NOMO-1 treated with dmso at 0.1 percent for 144 hours (cell line): ENCODE data around the gene ITGAE.
A peak's percentile ranks its signal among the peaks of the same experiment; 100 is the strongest.
"Not testable (repeated sequence)": the region's sequence is repeated elsewhere in the genome, so short reads cannot be mapped to it uniquely, and the experiment has no call there.

Experiments
- DNase-seq: peaks from one replicate; lab custom pipeline; 2025; ENCODE audit not compliant: unreplicated experiment; lab: John Stamatoyannopoulos, UW

ITGAE gene, protein sequence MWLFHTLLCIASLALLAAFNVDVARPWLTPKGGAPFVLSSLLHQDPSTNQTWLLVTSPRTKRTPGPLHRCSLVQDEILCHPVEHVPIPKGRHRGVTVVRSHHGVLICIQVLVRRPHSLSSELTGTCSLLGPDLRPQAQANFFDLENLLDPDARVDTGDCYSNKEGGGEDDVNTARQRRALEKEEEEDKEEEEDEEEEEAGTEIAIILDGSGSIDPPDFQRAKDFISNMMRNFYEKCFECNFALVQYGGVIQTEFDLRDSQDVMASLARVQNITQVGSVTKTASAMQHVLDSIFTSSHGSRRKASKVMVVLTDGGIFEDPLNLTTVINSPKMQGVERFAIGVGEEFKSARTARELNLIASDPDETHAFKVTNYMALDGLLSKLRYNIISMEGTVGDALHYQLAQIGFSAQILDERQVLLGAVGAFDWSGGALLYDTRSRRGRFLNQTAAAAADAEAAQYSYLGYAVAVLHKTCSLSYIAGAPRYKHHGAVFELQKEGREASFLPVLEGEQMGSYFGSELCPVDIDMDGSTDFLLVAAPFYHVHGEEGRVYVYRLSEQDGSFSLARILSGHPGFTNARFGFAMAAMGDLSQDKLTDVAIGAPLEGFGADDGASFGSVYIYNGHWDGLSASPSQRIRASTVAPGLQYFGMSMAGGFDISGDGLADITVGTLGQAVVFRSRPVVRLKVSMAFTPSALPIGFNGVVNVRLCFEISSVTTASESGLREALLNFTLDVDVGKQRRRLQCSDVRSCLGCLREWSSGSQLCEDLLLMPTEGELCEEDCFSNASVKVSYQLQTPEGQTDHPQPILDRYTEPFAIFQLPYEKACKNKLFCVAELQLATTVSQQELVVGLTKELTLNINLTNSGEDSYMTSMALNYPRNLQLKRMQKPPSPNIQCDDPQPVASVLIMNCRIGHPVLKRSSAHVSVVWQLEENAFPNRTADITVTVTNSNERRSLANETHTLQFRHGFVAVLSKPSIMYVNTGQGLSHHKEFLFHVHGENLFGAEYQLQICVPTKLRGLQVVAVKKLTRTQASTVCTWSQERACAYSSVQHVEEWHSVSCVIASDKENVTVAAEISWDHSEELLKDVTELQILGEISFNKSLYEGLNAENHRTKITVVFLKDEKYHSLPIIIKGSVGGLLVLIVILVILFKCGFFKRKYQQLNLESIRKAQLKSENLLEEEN

GRCh38 chr17:3800362-3801271, at the start of gene ITGAE:
ITGAE (minus strand) TSS chr17:3801188; CDS start chr17:3801144, 44 bp downstream.
- no peak for DNase-seq

- no peak for DNase-seq
Observed at GRCh38 chr17:3848229-3848835, 47.3 kb upstream of the ITGAE start.

GRCh38 chr17:3847165-3847670, 46.2 kb upstream of the ITGAE start:
- DNase-seq = no peak

DNA sequence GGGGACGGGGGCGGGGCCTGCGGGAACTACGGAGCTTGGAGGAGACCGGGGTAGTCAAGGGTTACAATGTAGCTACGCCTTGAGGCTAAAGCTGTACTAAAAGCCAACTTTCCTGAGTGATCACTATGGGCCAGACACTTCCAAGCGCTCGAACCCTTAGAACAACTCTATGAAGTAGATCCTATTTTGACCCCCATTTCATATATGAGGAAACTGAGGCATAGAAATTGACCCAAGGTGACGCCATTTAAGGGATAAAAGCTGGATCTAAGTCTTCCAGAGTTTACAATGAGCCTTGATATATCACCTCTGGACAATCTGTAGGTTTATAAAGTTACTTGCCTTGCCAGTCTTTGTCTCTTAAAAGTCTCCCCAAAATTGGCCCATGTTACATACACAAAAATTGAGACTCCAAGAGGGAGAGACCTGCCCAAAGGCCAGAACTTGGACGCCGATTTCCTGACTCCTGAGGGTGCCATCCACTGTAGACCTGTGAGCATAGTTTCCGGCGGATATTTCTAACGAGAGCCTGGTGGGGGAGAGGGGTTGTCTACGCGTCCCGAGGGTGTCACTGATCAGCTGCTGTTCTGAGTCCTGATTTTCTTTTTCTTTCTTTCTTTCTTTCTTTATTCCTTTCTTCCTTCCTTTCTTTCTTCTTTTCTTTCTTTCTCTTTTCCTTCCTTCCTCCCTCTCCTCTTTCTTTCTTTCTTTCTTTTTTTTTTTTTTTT, 45.6 kb upstream of the ITGAE start:
- DNase-seq = no peak

DNA sequence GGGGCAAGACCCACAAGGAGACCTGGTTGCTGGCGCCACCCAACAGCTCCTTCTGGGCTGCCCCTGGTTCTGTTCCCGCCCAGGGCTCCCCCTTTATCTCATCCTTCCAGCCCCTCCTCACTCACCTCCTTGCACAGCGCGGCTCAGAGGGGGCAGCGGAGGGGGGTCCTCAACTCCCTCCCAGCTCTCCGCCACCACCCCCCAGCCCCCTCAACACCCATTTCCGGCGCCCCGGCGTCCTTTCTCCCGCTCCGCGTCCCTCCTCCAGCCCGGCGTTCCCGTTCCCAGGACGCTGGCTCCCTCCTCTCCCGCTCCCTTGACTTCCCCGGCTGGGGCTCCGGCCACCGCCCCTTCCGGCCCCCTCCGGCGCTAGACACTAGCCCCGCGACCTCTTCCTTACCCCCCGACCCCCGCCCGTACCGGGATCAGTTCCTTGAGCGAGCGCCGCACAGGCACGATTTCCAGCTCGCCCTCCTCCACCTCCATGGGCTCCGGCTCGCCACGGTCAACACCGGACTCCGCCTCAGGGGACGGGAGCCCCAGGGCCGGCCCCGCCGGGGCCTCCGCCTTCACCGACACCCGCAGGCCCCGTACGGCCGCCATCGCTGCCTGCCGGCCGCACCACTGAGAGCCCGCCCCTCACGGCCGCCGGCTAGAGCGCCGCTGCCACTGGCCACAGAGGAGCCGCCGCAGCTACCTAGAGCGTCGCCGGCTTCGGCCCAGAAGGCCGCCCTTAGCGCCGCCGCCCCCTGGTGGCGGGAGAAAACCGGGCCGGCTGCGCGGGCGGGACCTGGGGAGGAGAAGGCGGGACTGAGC, 44.8 kb upstream of the ITGAE start, which contains the start of gene NCBP3:
Gene NCBP3 (minus strand): TSS at position 626 of the 816 bp plus-strand sequence. CDS start 23 bp downstream, at position 603.
- DNase-seq = peak; percentile 90

- no peak for DNase-seq
Observed at GRCh38 chr17:3845291-3845620, 44.3 kb upstream of the ITGAE start.

- not testable (repeated sequence) for DNase-seq
Observed at GRCh38 chr17:3844556-3844955, 43.6 kb upstream of the ITGAE start.

DNA sequence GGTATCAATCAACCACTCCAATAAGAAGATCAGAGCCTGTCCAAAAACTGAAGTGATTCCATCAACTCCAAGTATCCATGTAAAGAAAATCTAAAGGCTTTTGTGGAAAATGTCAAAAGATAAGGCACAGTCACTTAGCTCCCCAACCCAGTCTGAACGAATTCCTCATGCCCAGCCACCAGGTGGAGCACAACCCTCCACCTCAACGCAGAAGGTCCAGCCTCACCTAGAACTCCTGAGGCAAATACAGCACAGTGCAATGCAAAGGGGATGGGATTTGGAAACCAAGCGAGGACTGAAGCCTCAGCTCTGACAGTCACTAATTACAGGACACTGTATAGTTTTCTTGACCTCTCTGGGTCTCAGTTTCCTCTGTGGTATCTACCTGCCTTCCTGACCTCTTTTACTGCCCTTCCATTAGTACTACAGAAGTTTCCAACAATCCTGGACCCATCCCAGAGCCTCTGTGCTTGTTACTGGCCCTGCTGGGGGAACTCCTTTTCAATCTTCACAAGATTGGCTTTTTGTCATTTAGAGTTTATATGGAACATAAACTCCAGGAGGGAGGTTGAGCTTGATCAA, 43.0 kb upstream of the ITGAE start:
- peak; percentile 56 for DNase-seq

GRCh38 chr17:3838206-3838605, 37.2 kb upstream of the ITGAE start:
- no peak for DNase-seq

- no peak for DNase-seq
Observed at GRCh38 chr17:3836551-3836950, 35.6 kb upstream of the ITGAE start.

DNA sequence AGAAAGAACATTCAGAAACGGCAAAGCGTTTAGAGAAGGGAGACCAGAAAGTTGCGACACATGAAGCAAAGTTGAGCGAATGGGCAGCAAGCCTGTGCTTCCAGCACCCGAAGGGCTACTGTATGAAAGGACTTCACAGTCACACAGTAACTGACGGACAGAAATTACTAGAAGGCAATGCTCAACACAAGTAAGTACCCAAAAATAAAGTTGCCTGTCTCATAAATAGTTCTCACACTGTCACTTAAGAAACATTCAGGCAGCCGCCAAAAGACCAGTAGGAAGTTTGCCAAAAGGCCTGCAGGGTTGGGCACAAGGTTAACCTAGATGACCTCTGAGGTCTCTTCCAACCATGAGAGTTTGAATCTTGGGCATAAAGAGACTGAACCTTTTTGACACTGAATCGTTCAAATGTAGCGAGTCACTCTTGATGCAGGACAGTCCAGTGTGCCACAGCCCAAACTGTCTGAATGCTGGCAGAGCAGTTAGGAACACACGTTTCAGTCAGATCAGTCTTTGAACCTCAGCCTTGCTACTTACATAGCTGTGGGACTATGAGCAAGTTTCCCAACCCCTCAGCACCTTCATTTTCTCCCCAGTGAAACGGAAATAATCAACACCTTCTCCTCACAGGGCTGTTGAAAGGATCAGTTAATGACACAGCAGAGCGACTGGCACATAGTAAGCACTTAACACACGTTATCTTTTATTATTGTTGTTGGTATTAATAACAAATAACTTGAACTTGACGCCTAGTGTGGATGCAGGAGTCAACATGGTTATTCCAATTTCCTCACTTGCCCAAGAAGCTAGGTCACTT, 34.6 kb upstream of the ITGAE start:
- no peak for DNase-seq

DNA sequence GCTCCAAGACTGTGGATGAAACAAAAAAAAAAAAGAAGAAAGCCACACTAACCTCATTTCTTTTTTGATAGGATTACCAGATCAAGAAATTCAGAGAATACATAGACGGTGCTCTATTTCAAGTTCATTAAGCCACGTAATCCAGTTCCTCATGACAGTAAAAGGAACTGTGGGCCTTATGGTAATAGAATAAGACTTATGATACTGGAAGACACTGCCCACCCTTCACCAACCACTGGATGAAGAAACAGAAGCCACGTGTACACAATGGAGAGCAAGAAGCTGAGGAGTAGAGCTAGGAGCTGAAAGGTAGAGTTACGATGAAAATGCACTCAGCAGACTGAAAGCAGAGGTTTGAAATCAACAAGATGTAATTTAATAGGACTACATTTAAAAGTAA, 33.8 kb upstream of the ITGAE start:
- DNase-seq = peak; percentile 60

GRCh38 chr17:3828852-3829232, 27.9 kb upstream of the ITGAE start:
- DNase-seq = no peak

- no peak for DNase-seq
Observed at GRCh38 chr17:3828151-3828851, 27.3 kb upstream of the ITGAE start.

DNA sequence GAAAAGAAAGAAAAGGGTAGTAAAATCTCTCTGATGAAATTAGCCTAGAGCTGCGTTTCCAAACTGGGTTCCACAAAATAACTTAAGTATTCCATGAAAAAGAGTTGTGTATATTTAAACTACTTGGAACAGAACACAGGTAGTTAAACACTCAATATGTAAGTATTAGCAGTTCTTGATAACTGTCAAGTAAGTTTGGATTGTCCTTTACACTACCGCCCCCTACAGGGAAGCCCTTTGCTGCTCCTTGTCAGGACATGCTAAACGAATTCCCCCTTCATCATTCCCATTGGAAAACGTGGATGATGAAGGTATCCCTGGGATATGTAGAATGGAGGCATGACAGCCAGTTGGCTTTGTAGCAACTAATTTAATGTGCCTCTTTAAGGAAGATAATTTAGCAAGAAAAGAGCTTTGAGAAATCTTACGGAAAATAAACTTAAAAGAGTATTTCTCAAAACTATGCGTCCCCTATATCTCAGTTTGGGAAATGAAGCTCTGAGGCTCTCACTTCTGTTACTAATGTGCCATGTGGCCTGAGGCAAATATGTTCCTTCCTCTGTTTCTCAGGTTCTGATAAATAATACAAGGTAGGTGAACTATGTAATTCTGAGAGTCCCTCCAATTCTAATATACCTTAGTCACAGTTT, 26.3 kb upstream of the ITGAE start:
- DNase-seq = no peak

DNA sequence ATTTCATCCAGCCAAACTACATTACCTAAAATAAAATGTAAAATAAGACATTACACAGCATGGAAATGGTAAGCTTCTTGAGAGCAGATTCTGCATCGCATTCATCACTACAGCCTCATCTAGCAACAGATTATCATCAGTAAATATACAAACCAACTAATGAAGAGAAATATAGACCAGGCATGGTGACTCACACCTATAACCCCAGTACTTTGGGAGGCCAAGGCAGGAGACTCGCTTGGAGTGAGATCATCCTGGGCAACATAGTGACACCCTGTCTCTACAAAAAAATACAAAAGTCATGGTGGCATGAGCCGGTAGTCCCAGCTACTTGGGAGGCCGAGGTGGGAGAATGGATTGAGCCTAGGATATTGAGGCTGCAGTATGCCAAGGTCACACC, 25.2 kb upstream of the ITGAE start:
- no peak for DNase-seq
